HUES64 (cell line): ENCODE measurements around the gene PGF. TPM values are rescaled to one million over a fixed set of nuclear protein-coding genes. Genes with fewer than 3 reads are reported as not detected.
"Not testable (repeated sequence)": the region's sequence is repeated elsewhere in the genome, so short reads cannot be mapped to it uniquely, and the experiment has no call there.

ENCODE experiments used
- H3K27ac ChIP-seq: 2 replicates; pipeline ENCODE4 v1.7.0; 2013; ENCODE audit warnings: low read depth, low read length, inconsistent platforms
- H3K27me3 ChIP-seq: 2 replicates; pipeline ENCODE4 v1.6.1; 2013; ENCODE audit warnings: mild to moderate bottlenecking, low read length; ENCODE audit not compliant: insufficient read depth
- H3K36me3 ChIP-seq: 2 replicates; pipeline ENCODE4 v1.6.1; 2013; ENCODE audit warnings: mild to moderate bottlenecking, low read length; ENCODE audit not compliant: insufficient read depth
- H3K4me1 ChIP-seq: 2 replicates; pipeline ENCODE4 v1.6.1; 2013; ENCODE audit warnings: mild to moderate bottlenecking, low read length, moderate library complexity; ENCODE audit not compliant: insufficient read depth
- H3K4me3 ChIP-seq: 2 replicates; pipeline ENCODE4 v1.5.1; 2013; ENCODE audit warnings: mild to moderate bottlenecking, low read length, moderate library complexity
- H3K9ac ChIP-seq: 2 replicates; pipeline ENCODE4 v1.6.1; 2013; ENCODE audit warnings: mild to moderate bottlenecking, low read depth, low read length
- H3K9me3 ChIP-seq: 2 replicates; pipeline ENCODE4 v1.6.1; 2013; ENCODE audit warnings: low read depth, low read length; ENCODE audit not compliant: insufficient read depth
- WGBS: fragments of 150-250, 120-280 bp; methylation state at CpG from one replicate; pipeline ENCODE4 v1.1.7; 2013; ENCODE audit warnings: missing lambda C conversion rate; 5-methylcytosine and 5-hydroxymethylcytosine counted together
- polyA plus RNA-seq, 2 experiments: library from polyadenylated mRNA; stranded (reverse); fragments of 50-300 nt; gene quantifications; one replicate each; pipeline ENCODE4 v1.2.3, GENCODE V29; 2013

PGF gene
- 3.2 TPM for polyA plus RNA-seq (2013, experiment 1 of 2)
- 5.1 TPM for polyA plus RNA-seq (2013, experiment 2 of 2)

GRCh38 chr14:74955229-74956026 lies at the start of gene PGF:
TSS of gene PGF (minus strand) at chr14:74955597. CDS start at chr14:74955242, 355 bp downstream.
- WGBS = 6% methylated on average over 73 of the region's 73 CpGs
- no peaks in the 10 kb centered on the region for H3K9me3 ChIP-seq
- H3K4me3 ChIP-seq = peak within 1 kb of the TSS; percentile 61
- no peaks in the 10 kb centered on the region for H3K36me3 ChIP-seq
- no peak within 1 kb of the TSS for H3K27ac ChIP-seq
- peaks cover 11% of the 10 kb centered on the region for H3K4me1 ChIP-seq
- peak within 1 kb of the TSS; percentile 60; the same call in 1 of the 2 replicates for H3K9ac ChIP-seq
- H3K27me3 ChIP-seq = peaks cover 23% of the 10 kb centered on the region

GRCh38 chr14:75003250-75004027 lies 48.0 kb upstream of the PGF start:
- no peak overlapping the region for H3K27ac ChIP-seq
- H3K4me3 ChIP-seq = peak overlapping the region; percentile 91

GRCh38 chr14:75002392-75003249 lies 47.2 kb upstream of the PGF start, which contains the start of gene EIF2B2:
TSS of gene EIF2B2 (plus strand) at chr14:75002921. CDS start at chr14:75002991, 70 bp downstream.
- Histone ChIP-seq H3K27ac (peak within 1 kb of the TSS; percentile 51; the same call in 1 of the 2 replicates), H3K4me3 (peak within 1 kb of the TSS; percentile 91), H3K9ac (peak within 1 kb of the TSS; percentile 62), H3K36me3 (peaks cover 34% of the 10 kb centered on the region), H3K4me1 (peaks cover 6% of the 10 kb centered on the region; the same call in 1 of the 2 replicates), H3K27me3 (no peaks in the 10 kb centered on the region), H3K9me3 (no peaks in the 10 kb centered on the region)
- 2% methylated on average over 66 of the region's 66 CpGs for WGBS

More at GRCh38 chr14:75003250-75004027, 48.0 kb upstream of the PGF start:
- Histone ChIP-seq H3K9me3 (no peaks in the 10 kb centered on the region), H3K27me3 (no peaks in the 10 kb centered on the region), H3K9ac (peak overlapping the region; percentile 62), H3K36me3 (peaks cover 42% of the 10 kb centered on the region), H3K4me1 (peaks cover 6% of the 10 kb centered on the region; the same call in 1 of the 2 replicates)
- WGBS = 12% methylated on average over 18 of the region's 18 CpGs

DNA sequence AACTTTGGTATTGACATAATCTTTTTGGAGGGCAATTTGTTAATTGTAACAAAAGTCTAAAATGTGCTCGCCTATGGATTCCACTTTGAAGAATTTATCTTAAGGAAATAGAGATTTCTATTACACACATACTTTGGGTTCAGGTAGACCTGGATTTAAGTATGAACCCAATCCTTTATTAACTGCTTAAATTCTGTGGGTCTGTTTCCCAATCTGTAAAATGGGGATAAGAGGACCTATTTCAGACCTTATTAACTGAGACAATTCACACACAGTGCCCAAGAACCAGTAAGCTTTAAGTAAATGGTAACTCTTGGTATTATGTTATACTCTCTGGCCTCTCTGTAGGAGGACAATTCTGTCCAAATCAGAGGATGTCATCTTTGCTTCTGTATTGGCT lies 46.5 kb upstream of the PGF start:
- H3K36me3 ChIP-seq = peaks cover 27% of the 10 kb centered on the region
- no peaks in the 10 kb centered on the region for H3K9me3 ChIP-seq
- H3K4me3 ChIP-seq = peak overlapping the region; percentile 91
- no peak overlapping the region for H3K27ac ChIP-seq
- no peaks in the 10 kb centered on the region for H3K27me3 ChIP-seq
- H3K4me1 ChIP-seq = peaks cover 6% of the 10 kb centered on the region; the same call in 1 of the 2 replicates
- no CpG with 5 or more reads among the region's 1 CpG for WGBS
- H3K9ac ChIP-seq = no peak overlapping the region

DNA sequence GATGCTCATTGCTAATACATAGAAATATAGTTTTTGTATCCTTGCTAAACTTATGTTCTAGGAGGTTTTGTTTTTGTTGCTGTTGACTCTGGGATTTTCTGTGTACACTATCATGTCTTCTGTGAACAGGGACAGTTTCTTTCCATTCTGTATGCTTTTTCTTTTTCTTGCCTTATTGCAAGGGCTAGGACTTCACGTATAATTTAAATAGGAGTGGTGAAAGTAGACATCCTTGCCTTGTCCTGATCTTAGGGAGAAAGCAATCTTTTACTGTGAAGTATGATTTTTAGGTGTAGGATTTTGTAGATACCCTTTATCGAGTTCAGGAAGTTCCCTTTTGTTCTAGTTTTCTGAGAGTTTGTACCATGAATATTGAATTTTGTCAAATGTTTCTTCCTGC lies 45.9 kb upstream of the PGF start:
- H3K4me1 ChIP-seq = peaks cover 6% of the 10 kb centered on the region; the same call in 1 of the 2 replicates
- H3K27ac ChIP-seq = no peak overlapping the region
- no peaks in the 10 kb centered on the region for H3K27me3 ChIP-seq
- no peak overlapping the region for H3K9ac ChIP-seq
- H3K4me3 ChIP-seq = no peak overlapping the region
- H3K36me3 ChIP-seq = peaks cover 21% of the 10 kb centered on the region
- WGBS = 96% methylated on average over 2 of the region's 2 CpGs
- no peaks in the 10 kb centered on the region for H3K9me3 ChIP-seq

GRCh38 chr14:74995781-74996180 lies 40.4 kb upstream of the PGF start:
- H3K4me1 ChIP-seq, H3K9me3 ChIP-seq, H3K4me3 ChIP-seq, H3K36me3 ChIP-seq, H3K27ac ChIP-seq, H3K9ac ChIP-seq, H3K27me3 ChIP-seq: not testable (repeated sequence)
- WGBS = 90% methylated on average over 5 of the region's 7 CpGs

DNA sequence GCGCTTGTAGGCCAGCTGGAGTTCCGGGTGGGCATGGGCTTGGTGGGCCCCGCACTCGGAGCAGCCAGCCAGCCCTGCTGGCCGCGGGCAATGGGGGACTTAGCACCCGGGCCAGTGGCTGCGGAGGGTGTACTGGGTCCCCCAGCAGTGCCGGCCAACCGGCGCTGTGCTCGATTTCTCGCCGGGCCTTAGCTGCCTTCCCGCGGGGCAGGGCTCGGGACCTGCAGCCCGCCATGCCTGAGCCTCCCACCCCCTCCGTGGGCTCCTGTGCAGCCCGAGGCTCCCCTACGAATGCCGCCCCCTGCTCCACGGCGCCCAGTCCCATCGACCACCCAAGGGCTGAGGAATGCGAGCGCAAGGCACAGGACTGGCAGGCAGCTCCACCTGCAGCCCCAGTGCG lies 38.8 kb upstream of the PGF start:
- not testable (repeated sequence) for H3K27ac ChIP-seq, H3K4me1 ChIP-seq, H3K27me3 ChIP-seq, H3K36me3 ChIP-seq, H3K9me3 ChIP-seq, H3K4me3 ChIP-seq, H3K9ac ChIP-seq
- 93% methylated on average over 27 of the region's 28 CpGs for WGBS

- peaks cover 4% of the 10 kb centered on the region; the same call in 1 of the 2 replicates for H3K4me1 ChIP-seq
- H3K27ac ChIP-seq = no peak overlapping the region
- no CpG with 5 or more reads among the region's 1 CpG for WGBS
Measured at GRCh38 chr14:74988993-74989392, 33.6 kb upstream of the PGF start.

GRCh38 chr14:74988131-74988530 lies 32.7 kb upstream of the PGF start:
- H3K9ac ChIP-seq = no peak overlapping the region
- H3K4me3 ChIP-seq = no peak overlapping the region
- 87% methylated on average over 4 of the region's 4 CpGs for WGBS
- H3K9me3 ChIP-seq = no peaks in the 10 kb centered on the region
- no peak overlapping the region for H3K27ac ChIP-seq
- no peaks in the 10 kb centered on the region for H3K27me3 ChIP-seq
- no peaks in the 10 kb centered on the region for H3K36me3 ChIP-seq
- peaks cover 4% of the 10 kb centered on the region; the same call in 1 of the 2 replicates for H3K4me1 ChIP-seq

More at GRCh38 chr14:74988993-74989392, 33.6 kb upstream of the PGF start:
- Histone ChIP-seq H3K9me3 (no peaks in the 10 kb centered on the region), H3K36me3 (no peaks in the 10 kb centered on the region), H3K27me3 (no peaks in the 10 kb centered on the region), H3K9ac (no peak overlapping the region), H3K4me3 (no peak overlapping the region)

- Histone ChIP-seq H3K4me1 (peaks cover 9% of the 10 kb centered on the region), H3K4me3 (no peak overlapping the region), H3K27ac (no peak overlapping the region), H3K27me3 (no peaks in the 10 kb centered on the region), H3K9me3 (no peaks in the 10 kb centered on the region), H3K9ac (no peak overlapping the region), H3K36me3 (no peaks in the 10 kb centered on the region)
- 92% methylated on average over 6 of the region's 6 CpGs for WGBS
Measured at GRCh38 chr14:74985806-74986205, 30.4 kb upstream of the PGF start.
